ENCODE measurements around the gene FOXP1.

The FOXP1 gene

DNA sequence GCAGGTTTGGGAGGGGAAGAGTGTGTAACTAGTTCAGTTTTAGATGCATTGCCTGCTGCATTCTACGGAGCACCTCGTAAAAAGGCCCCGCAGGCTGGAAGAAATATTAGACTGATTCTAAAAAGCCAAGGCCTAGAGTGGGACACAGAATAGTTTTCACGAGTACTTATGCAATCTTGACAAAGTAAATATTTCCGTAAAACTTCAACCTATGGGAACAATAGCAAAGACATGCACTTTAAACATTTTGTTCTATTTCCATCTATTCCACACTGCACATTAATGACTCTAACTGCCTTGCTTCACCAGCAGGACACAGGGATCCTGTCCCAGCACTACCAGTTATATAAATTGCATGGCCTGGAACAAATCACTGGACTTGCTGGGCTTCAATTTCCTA is 260.0 kb downstream of the FOXP1 start:
- H3K4me1 ChIP-seq: no peaks in the 10 kb centered on the region
- H3K4me3 ChIP-seq: no peak overlapping the region
- TF ChIP-seq, protein P1, sequence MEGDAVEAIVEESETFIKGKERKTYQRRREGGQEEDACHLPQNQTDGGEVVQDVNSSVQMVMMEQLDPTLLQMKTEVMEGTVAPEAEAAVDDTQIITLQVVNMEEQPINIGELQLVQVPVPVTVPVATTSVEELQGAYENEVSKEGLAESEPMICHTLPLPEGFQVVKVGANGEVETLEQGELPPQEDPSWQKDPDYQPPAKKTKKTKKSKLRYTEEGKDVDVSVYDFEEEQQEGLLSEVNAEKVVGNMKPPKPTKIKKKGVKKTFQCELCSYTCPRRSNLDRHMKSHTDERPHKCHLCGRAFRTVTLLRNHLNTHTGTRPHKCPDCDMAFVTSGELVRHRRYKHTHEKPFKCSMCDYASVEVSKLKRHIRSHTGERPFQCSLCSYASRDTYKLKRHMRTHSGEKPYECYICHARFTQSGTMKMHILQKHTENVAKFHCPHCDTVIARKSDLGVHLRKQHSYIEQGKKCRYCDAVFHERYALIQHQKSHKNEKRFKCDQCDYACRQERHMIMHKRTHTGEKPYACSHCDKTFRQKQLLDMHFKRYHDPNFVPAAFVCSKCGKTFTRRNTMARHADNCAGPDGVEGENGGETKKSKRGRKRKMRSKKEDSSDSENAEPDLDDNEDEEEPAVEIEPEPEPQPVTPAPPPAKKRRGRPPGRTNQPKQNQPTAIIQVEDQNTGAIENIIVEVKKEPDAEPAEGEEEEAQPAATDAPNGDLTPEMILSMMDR (IDR thresholded peaks at IDR 0.05): no peak
- no peaks in the 10 kb centered on the region for H3K9me3 ChIP-seq
- intact Hi-C loops (cut with DNase I; ENCODE audit: low total_unique reads): no loop called here
- no peaks in the 10 kb centered on the region for H3K27me3 ChIP-seq
- H3K27ac ChIP-seq: no peak overlapping the region
- no peak for DNase-seq
- H3K36me3 ChIP-seq: no peaks in the 10 kb centered on the region

DNA sequence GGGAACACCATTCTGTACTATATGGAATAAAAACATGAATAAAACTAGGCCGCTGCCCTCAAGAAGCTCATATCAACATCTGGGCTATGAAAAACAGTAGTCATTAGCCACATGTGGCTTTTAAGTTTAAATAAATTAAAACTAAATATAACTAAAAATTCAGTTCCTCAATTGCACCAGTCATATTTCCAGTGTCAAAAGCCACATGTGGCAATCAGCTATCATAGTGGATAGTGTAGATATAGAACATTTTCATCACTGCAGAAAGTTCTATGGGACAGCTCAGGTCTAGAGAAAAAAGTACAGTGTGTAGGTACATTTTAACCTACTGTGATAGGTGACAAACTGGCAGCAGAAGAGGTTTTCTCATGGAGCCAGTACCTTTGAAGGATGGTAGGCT is 261.4 kb downstream of the FOXP1 start:
- no peaks in the 10 kb centered on the region for H3K9me3 ChIP-seq
- H3K27me3 ChIP-seq: no peaks in the 10 kb centered on the region
- H3K4me3 ChIP-seq: no peak overlapping the region
- intact Hi-C loops (cut with DNase I; ENCODE audit: low total_unique reads): no loop called here
- no peak for DNase-seq
- H3K4me1 ChIP-seq: no peaks in the 10 kb centered on the region
- TF ChIP-seq, protein P1 (IDR thresholded peaks at IDR 0.05): no peak
- no peak overlapping the region for H3K27ac ChIP-seq
- H3K36me3 ChIP-seq: no peaks in the 10 kb centered on the region

DNA sequence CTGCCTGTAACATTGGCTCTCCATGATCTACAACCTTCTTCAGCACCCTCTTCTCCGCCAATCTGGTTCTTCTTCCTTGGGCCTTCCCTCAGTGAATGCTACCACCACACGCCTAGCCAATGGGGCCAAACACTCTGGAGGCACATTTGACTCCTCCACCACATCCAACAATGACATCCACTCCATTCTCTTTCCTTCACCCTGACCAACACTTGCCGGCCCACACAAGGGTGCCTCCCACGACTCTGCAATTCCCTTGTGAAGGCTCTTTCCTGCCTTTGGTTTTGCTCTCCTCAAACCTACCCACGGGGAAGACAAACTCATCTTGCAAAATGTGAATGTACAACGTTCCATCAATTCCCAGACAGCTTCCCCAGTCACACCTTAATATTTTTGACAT is 263.8 kb downstream of the FOXP1 start:
- Histone ChIP-seq H3K27me3 (no peaks in the 10 kb centered on the region), H3K27ac (no peak overlapping the region), H3K9me3 (no peaks in the 10 kb centered on the region), H3K36me3 (no peaks in the 10 kb centered on the region), H3K4me1 (no peaks in the 10 kb centered on the region), H3K4me3 (no peak overlapping the region)
- intact Hi-C loops (cut with DNase I; ENCODE audit: low total_unique reads): no loop called here
- no peak for DNase-seq
- TF ChIP-seq, protein P1 (IDR thresholded peaks at IDR 0.05): no peak

DNA sequence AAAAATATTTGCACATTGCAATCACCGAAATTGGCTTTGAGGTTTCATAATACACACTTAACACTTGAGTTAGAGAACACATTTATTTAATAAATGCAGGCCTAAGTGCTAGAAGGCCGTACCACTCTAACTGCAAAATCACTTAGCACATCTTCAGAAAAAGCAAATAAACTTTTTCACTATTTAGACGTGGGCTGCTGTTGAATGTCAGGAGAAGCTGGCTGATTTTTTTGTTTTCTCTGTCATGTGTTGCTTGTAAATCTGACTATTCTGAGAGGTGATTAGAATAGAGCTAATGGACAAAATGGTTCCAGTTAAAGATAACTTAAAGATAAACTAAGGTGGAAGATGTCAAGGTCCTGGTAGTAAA is 265.1 kb downstream of the FOXP1 start:
- Histone ChIP-seq H3K36me3 (no peaks in the 10 kb centered on the region), H3K4me1 (no peaks in the 10 kb centered on the region), H3K4me3 (no peak overlapping the region), H3K27ac (no peak overlapping the region), H3K27me3 (no peaks in the 10 kb centered on the region), H3K9me3 (no peaks in the 10 kb centered on the region)
- DNase-seq: no peak
- TF ChIP-seq, protein P1 (IDR thresholded peaks at IDR 0.05): no peak
- intact Hi-C loops (cut with DNase I; ENCODE audit: low total_unique reads): no loop called here

DNA sequence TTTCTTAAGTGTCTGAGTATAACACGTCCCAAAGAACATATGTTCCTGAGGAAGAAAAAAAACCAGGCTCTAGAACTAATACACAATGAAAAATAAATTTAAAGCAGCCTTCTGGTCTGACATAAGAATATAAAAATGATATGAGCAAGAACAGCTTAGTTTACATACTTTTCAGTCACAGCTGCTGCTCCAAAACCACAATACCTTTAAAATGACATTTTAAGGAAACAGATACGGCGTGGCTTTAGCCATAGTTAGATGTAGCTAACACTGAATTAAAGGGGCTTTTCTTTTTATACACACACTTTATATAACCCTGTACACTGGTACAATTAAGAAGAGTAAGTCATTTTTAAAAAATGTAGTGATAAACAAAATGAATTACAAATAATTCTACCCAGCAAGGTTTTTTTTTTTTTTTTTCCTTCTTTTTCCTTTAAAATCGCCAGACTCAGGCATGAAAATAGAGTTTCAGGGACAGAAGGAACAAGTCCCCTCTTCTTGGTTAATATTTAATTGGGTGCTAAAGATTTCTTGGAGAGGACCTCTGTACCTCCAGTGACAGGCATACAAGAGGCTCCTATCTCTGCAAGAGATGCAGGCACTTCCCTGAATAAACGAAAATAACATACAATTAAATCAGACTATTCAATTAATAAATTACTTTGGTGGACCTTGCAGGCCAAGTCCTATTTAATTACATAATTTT is 265.6 kb downstream of the FOXP1 start:
- Histone ChIP-seq H3K4me3 (no peak overlapping the region), H3K27me3 (no peaks in the 10 kb centered on the region), H3K36me3 (no peaks in the 10 kb centered on the region), H3K27ac (no peak overlapping the region), H3K4me1 (no peaks in the 10 kb centered on the region), H3K9me3 (no peaks in the 10 kb centered on the region)
- TF ChIP-seq, protein P1 (IDR thresholded peaks at IDR 0.05): no peak
- no peak for DNase-seq
- intact Hi-C loops (cut with DNase I; ENCODE audit: low total_unique reads): no loop called here

DNA sequence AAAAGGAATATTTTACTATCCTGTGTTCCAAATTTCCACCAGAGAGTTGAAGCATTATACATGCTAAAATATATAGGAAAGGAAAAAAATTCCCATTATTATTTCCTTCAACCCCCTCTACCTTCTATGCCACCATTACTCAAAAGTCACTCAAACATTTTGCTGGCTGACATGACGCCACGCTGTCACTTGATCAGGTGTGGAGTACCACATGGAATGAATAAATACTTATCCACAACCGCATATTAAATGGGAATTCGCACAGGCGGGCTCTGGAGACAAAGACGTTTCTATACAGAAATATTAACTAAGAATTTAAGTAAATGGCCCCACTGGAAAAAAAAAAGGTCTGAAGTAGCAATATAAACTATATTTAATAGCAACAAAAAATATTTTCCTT is 266.4 kb downstream of the FOXP1 start:
- Histone ChIP-seq H3K27ac (no peak overlapping the region), H3K36me3 (no peaks in the 10 kb centered on the region), H3K4me1 (peaks cover 0 to under 1% (median 0%) of the 10 kb centered on the region in 4 donors), H3K27me3 (no peaks in the 10 kb centered on the region), H3K4me3 (no peak overlapping the region), H3K9me3 (no peaks in the 10 kb centered on the region)
- no peak for DNase-seq
- intact Hi-C loops (cut with DNase I; ENCODE audit: low total_unique reads): no loop called here
- TF ChIP-seq, protein P1 (IDR thresholded peaks at IDR 0.05): no peak

Measured in tibial artery (tissue), 4 donors.